K562 (cell line): ENCODE results near the gene HMGB1. TPM values are rescaled to one million over a fixed set of nuclear protein-coding genes. Genes with fewer than 3 reads are reported as not detected.

ENCODE experiments used
- ATAC-seq: fragments of 200-7000 bp; cut with Tn5 transposase; 3 replicates; pipeline ENCODE4 v1.9.1; 2020; ENCODE audit warnings: moderate library complexity
- BruUV-seq: library from RNA; stranded (reverse); fragments of 400-500 nt; replicated peaks from 2 replicates; lab custom pipeline; 2021; lab: Mats Ljungman, UMichigan
- CTCF ChIA-PET: fragments of 300-600 bp; formaldehyde crosslinking; extraction: SDS; loops from one replicate; lab custom pipeline; 2021; ENCODE audit warnings: low intra/inter-chr PET ratio; lab: Yijun Ruan, JAX
- POLR2A ChIA-PET: fragments of 300-600, 350-650 bp; sonication (Branson Sonifier 250); formaldehyde crosslinking; extraction: SDS; loops from one replicate; lab custom pipeline; 2021; ENCODE audit warnings: antibody characterized with exemption, inconsistent platforms; lab: Yijun Ruan, JAX
- DNase-seq, 4 experiments: peaks; one replicate each; pipeline versions ENCODE4 v3.0.0 to v3.0.0-alpha.2; 2011 to 2018; ENCODE audit warnings: low spot score in 3 of 4, mixed read lengths in 3 of 4; ENCODE audit errors: extremely low read depth in 1 of 4
- FAIRE-seq: peaks from 2 replicates; lab custom pipeline; 2011; peaks lifted over from hg19 to GRCh38; lab: Jason Lieb, UNC
- H2AFZ ChIP-seq: 2 replicates; pipeline ENCODE4 v1.6.0; 2011; ENCODE audit warnings: low read depth, low read length, control low read depth, inconsistent platforms
- H3K27ac ChIP-seq: fragments of 200-600 bp; 3 replicates; pipeline ENCODE4 v1.8.0; 2011; ENCODE audit warnings: low read depth, mild to moderate bottlenecking, control low read depth, inconsistent platforms, low read length, moderate library complexity, mixed read lengths; ENCODE audit errors: extremely low read depth
- H3K27me3 ChIP-seq, 2 experiments: fragments of 300-600 bp in 1 of 2; 2 replicates in 1 of 2; 3 replicates in 1 of 2; pipeline versions ENCODE4 v1.6.0 to v1.8.0; 2011; ENCODE audit warnings: inconsistent platforms in 2 of 2, low read length in 2 of 2, mild to moderate bottlenecking in 1 of 2, mixed read lengths in 1 of 2, moderate library complexity in 1 of 2; ENCODE audit not compliant: control insufficient read depth in 2 of 2, insufficient read depth in 2 of 2
- H3K36me3 ChIP-seq: fragments of 300-600 bp; 3 replicates; pipeline ENCODE4 v1.8.0; 2011; ENCODE audit warnings: mild to moderate bottlenecking, low read length, inconsistent platforms; ENCODE audit not compliant: control insufficient read depth, insufficient read depth
- H3K4me1 ChIP-seq, 2 experiments: fragments of 200-600 bp in 1 of 2; replicated peaks in 1 of 2; 2 replicates in 1 of 2; 3 replicates in 1 of 2; pipeline versions ENCODE4 v1.5.1 to v1.8.0; 2011; ENCODE audit warnings: inconsistent platforms in 2 of 2, low read length in 2 of 2, mild to moderate bottlenecking in 1 of 2, mixed read lengths in 1 of 2, moderate library complexity in 1 of 2; ENCODE audit not compliant: control insufficient read depth in 2 of 2, insufficient read depth in 2 of 2
- H3K4me2 ChIP-seq: 2 replicates; pipeline ENCODE4 v1.6.1; 2011; ENCODE audit warnings: low read length, control low read depth, inconsistent platforms, mixed read lengths; ENCODE audit not compliant: insufficient read depth
- H3K4me3 ChIP-seq: fragments of 200-600 bp; sonication (generic), shearing (Covaris generic); 2 replicates; pipeline ENCODE4 v1.5.1; 2016; ENCODE audit warnings: control low read depth, inconsistent platforms
- H3K79me2 ChIP-seq: fragments of 200-600 bp; 3 replicates; pipeline ENCODE4 v1.8.0; 2011; ENCODE audit warnings: low read length, inconsistent platforms; ENCODE audit not compliant: control insufficient read depth, insufficient read depth
- H3K9ac ChIP-seq, 2 experiments: 2 replicates each; pipeline versions ENCODE4 v1.6.0 to v1.6.1; 2011; ENCODE audit warnings: low read depth in 2 of 2, low read length in 2 of 2, control low read depth in 1 of 2, inconsistent platforms in 1 of 2, mild to moderate bottlenecking in 1 of 2, mixed read lengths in 1 of 2; ENCODE audit not compliant: insufficient read depth in 1 of 2
- H3K9me1 ChIP-seq: one replicate; pipeline ENCODE4 v1.6.0; 2011; ENCODE audit warnings: inconsistent platforms, mild to moderate bottlenecking, low read length, moderate library complexity; ENCODE audit not compliant: control insufficient read depth, insufficient read depth
- H3K9me3 ChIP-seq: replicated peaks from 2 replicates; pipeline ENCODE4 v1.5.1; 2011; ENCODE audit warnings: low read depth, low read length, inconsistent platforms; ENCODE audit not compliant: control insufficient read depth, insufficient read depth
- H4K20me1 ChIP-seq: replicated peaks from 2 replicates; pipeline ENCODE4 v1.6.1; 2011; ENCODE audit warnings: low read length, inconsistent platforms, mixed read lengths; ENCODE audit not compliant: control insufficient read depth, insufficient read depth
- SPI1 ChIP-seq: IDR thresholded peaks from 2 replicates; pipeline ENCODE4 v1.6.1; 2011; ENCODE audit warnings: low read depth, low read length, control low read depth, borderline replicate concordance
- WGBS: fragments of 100-300 bp; shearing (Covaris generic); methylation state at CpG from one replicate; pipeline ENCODE4 v1.1.6; 2016; ENCODE audit warnings: low coverage, mixed read lengths; ENCODE audit not compliant: insufficient coverage; ENCODE audit errors: missing lambda C conversion rate; 5-methylcytosine and 5-hydroxymethylcytosine counted together
- in situ Hi-C: fragments of 300-500 bp; cut with MboI; formaldehyde crosslinking; loops from 4 replicates; pipeline ENCODE4 v1.15.0; 2018; ENCODE audit warnings: inconsistent platforms, mixed read lengths
- intact Hi-C: fragments of 100-400 bp; cut with micrococcal nuclease; formaldehyde crosslinking; loops from 2 replicates; pipeline ENCODE4 v1.14.2; 2022
- polyA plus RNA-seq, 8 experiments: library from polyadenylated mRNA; depleted of rRNA in 4 of 8; stranded (reverse) in 5 of 8; unstranded in 3 of 8; fragments of >200 nt; fragmentation: Nextera tagmentation in 2 of 8; fragmentation: Illumina TruSeq in 1 of 8; extraction: Ambion mirVana in 2 of 8; extraction: Trizol in 1 of 8; gene quantifications; 2 replicates each; pipeline versions ENCODE4 v1.2.1 to v1.2.3, GENCODE V29; 2011 to 2014; ENCODE audit warnings: inconsistent platforms in 1 of 8, missing spikeins in 1 of 8
- total RNA-seq, 7 experiments: library from RNA; depleted of rRNA in 6 of 7; stranded (reverse); fragments of >200 nt in 6 of 7; fragmentation: Illumina TruSeq in 2 of 7; extraction: Trizol in 2 of 7; gene quantifications; 2 replicates each; pipeline versions ENCODE4 v1.2.1 to v1.2.3, GENCODE V29; 2011 to 2021; ENCODE audit warnings: low replicate concordance in 1 of 7
- TF ChIP-seq, protein P1 (sequence below): fragments of 250-450 bp; sonication (Bioruptor Pico); IDR thresholded peaks from 2 replicates; pipeline ENCODE4 v1.5.0; 2021; ENCODE audit warnings: mild to moderate bottlenecking, borderline replicate concordance

Gene HMGB1
- total and polyA plus RNA-seq, 9 of the 15 experiments (the other 6 are each of a cell fraction or from before 2014, with no cell fraction given), result 442 to 1,896 (median 933) TPM

GRCh38 chr13:30477346-30478195 lies 11.8 kb upstream of the HMGB1 start:
- ChIA-PET CTCF (no interaction called here), POLR2A (interaction anchor here (1.0 kb wide), 1 partner anchor 12 kb away, joined by 3 read pairs; the partner anchor contains the start of gene HMGB1)
- H2AFZ ChIP-seq, result no peak overlapping the region
- peaks cover 3 to 4% of the 10 kb centered on the region in 2 experiments; a peak in 2 of 5 replicates for H3K27me3 ChIP-seq
- in situ Hi-C loops (no loop called here), intact Hi-C loops (no loop called here)
- H3K9ac ChIP-seq, result no peak overlapping the region
- H3K27ac ChIP-seq, result no peak overlapping the region
- no peaks in the 10 kb centered on the region for H3K9me1 ChIP-seq
- DNase-seq (no peak), FAIRE-seq (no peak), ATAC-seq (0 out of 3 replicates have a peak, but pooled peaks have one; percentile 29)
- WGBS, result 32% methylated on average over 4 of the region's 4 CpGs
- no peaks in the 10 kb centered on the region; the same call in 1 of the 2 replicates for H4K20me1 ChIP-seq
- H3K36me3 ChIP-seq, result no peaks in the 10 kb centered on the region
- H3K4me1 ChIP-seq, result no peaks in the 10 kb centered on the region
- BruUV-seq, result no TSS peak
- H3K4me3 ChIP-seq, result no peak overlapping the region
- no peaks in the 10 kb centered on the region for H3K79me2 ChIP-seq
- TF ChIP-seq SPI1, result peak; percentile 51; the same call in 1 of the 2 replicates
- TF ChIP-seq, protein P1, sequence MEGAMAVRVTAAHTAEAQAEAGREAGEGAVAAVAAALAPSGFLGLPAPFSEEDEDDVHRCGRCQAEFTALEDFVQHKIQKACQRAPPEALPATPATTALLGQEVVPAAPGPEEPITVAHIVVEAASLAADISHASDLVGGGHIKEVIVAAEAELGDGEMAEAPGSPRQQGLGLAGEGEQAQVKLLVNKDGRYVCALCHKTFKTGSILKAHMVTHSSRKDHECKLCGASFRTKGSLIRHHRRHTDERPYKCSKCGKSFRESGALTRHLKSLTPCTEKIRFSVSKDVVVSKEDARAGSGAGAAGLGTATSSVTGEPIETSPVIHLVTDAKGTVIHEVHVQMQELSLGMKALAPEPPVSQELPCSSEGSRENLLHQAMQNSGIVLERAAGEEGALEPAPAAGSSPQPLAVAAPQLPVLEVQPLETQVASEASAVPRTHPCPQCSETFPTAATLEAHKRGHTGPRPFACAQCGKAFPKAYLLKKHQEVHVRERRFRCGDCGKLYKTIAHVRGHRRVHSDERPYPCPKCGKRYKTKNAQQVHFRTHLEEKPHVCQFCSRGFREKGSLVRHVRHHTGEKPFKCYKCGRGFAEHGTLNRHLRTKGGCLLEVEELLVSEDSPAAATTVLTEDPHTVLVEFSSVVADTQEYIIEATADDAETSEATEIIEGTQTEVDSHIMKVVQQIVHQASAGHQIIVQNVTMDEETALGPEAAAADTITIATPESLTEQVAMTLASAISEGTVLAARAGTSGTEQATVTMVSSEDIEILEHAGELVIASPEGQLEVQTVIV (CRISPR knock-in tag), result no peak
- no peaks in the 10 kb centered on the region for H3K9me3 ChIP-seq
- no peak overlapping the region for H3K4me2 ChIP-seq
